ENCODE measurements around the gene RAB24.

GRCh38 chr5:177316005-177316404 lies 12.5 kb upstream of the RAB24 start:
- no peak for TF ChIP-seq POLR2A (IDR thresholded peaks at IDR 0.05)
- TF ChIP-seq, protein P1, sequence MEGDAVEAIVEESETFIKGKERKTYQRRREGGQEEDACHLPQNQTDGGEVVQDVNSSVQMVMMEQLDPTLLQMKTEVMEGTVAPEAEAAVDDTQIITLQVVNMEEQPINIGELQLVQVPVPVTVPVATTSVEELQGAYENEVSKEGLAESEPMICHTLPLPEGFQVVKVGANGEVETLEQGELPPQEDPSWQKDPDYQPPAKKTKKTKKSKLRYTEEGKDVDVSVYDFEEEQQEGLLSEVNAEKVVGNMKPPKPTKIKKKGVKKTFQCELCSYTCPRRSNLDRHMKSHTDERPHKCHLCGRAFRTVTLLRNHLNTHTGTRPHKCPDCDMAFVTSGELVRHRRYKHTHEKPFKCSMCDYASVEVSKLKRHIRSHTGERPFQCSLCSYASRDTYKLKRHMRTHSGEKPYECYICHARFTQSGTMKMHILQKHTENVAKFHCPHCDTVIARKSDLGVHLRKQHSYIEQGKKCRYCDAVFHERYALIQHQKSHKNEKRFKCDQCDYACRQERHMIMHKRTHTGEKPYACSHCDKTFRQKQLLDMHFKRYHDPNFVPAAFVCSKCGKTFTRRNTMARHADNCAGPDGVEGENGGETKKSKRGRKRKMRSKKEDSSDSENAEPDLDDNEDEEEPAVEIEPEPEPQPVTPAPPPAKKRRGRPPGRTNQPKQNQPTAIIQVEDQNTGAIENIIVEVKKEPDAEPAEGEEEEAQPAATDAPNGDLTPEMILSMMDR (IDR thresholded peaks at IDR 0.05), result no peak
